Neuronal stem cell (in vitro differentiated cells): ENCODE data around the gene OSBPL6.

Experiments
- DNase-seq: peaks from one replicate; pipeline ENCODE4 v3.0.0-alpha.2; 2013; ENCODE audit warnings: low spot score
- H2AFZ ChIP-seq: one replicate; pipeline ENCODE4 v1.6.1; 2013; ENCODE audit warnings: mild to moderate bottlenecking, low read length, inconsistent platforms
- H2AK5ac ChIP-seq: 2 replicates; pipeline ENCODE4 v1.6.1; 2013; ENCODE audit warnings: low read depth, mild to moderate bottlenecking, inconsistent platforms, low read length, moderate library complexity, mixed read lengths
- H2BK120ac ChIP-seq: 2 replicates; pipeline ENCODE4 v1.6.1; 2013; ENCODE audit warnings: low read depth, mild to moderate bottlenecking, inconsistent platforms, low read length, moderate library complexity, mixed read lengths
- H2BK12ac ChIP-seq: one replicate; pipeline ENCODE4 v1.6.1; 2013; ENCODE audit warnings: low read length, inconsistent platforms
- H2BK15ac ChIP-seq: 2 replicates; pipeline ENCODE4 v1.6.1; 2013; ENCODE audit warnings: mild to moderate bottlenecking, low read length, inconsistent platforms, mixed read lengths
- H2BK5ac ChIP-seq: one replicate; pipeline ENCODE4 v1.6.1; 2013; ENCODE audit warnings: inconsistent platforms, mild to moderate bottlenecking, low read length, moderate library complexity
- H3K14ac ChIP-seq: one replicate; pipeline ENCODE4 v1.6.1; 2013; ENCODE audit warnings: low read length, inconsistent platforms
- H3K18ac ChIP-seq: 2 replicates; pipeline ENCODE4 v1.6.1; 2013; ENCODE audit warnings: low read length, inconsistent platforms
- H3K23ac ChIP-seq: 2 replicates; pipeline ENCODE4 v1.6.1; 2013; ENCODE audit warnings: low read depth, mild to moderate bottlenecking, mixed read lengths, low read length, inconsistent platforms; ENCODE audit not compliant: poor library complexity
- H3K27ac ChIP-seq: replicated peaks from 3 replicates; pipeline ENCODE4 v1.5.1; 2013; ENCODE audit warnings: low read length, inconsistent platforms
- H3K27me3 ChIP-seq, 3 experiments: 2 replicates each; pipeline ENCODE4 v1.6.1; 2013; ENCODE audit warnings: low read length in 3 of 3, mild to moderate bottlenecking in 2 of 3, inconsistent platforms in 1 of 3, low read depth in 1 of 3, mixed read lengths in 1 of 3, moderate library complexity in 1 of 3; ENCODE audit not compliant: control insufficient read depth in 3 of 3, insufficient read depth in 3 of 3
- H3K36me3 ChIP-seq, 2 donors: replicated peaks in 1 of 2; 2 replicates each; pipeline ENCODE4 v1.6.1; 2013; ENCODE audit warnings: low read length in 2 of 2; ENCODE audit not compliant: control insufficient read depth in 2 of 2, insufficient read depth in 2 of 2
- H3K4ac ChIP-seq: 2 replicates; pipeline ENCODE4 v1.6.1; 2013; ENCODE audit warnings: inconsistent platforms, mild to moderate bottlenecking, low read length, moderate library complexity
- H3K4me1 ChIP-seq, 2 donors: 1 replicate in 1 of 2; 2 replicates in 1 of 2; pipeline ENCODE4 v1.6.1; 2013; ENCODE audit warnings: low read length in 2 of 2, low read depth in 1 of 2; ENCODE audit not compliant: control insufficient read depth in 2 of 2, insufficient read depth in 1 of 2
- H3K4me2 ChIP-seq: one replicate; pipeline ENCODE4 v1.6.1; 2013; ENCODE audit warnings: mild to moderate bottlenecking, low read length, inconsistent platforms; ENCODE audit not compliant: insufficient read depth, poor library complexity, severe bottlenecking
- H3K4me3 ChIP-seq, 2 donors: 2 replicates each; pipeline ENCODE4 v1.5.1; 2013; ENCODE audit warnings: low read length in 2 of 2, mild to moderate bottlenecking in 2 of 2, inconsistent platforms in 1 of 2, moderate library complexity in 1 of 2
- H3K79me1 ChIP-seq: one replicate; pipeline ENCODE4 v1.6.1; 2013; ENCODE audit warnings: low read depth, mild to moderate bottlenecking, inconsistent platforms, low read length, moderate library complexity
- H3K9ac ChIP-seq: one replicate; pipeline ENCODE4 v1.6.1; 2013; ENCODE audit warnings: mild to moderate bottlenecking, low read depth, low read length, inconsistent platforms; ENCODE audit not compliant: poor library complexity
- H3K9me3 ChIP-seq, 2 donors: replicated peaks in 1 of 2; 2 replicates each; pipeline versions ENCODE3 to v1.6.1; 2013; ENCODE audit warnings: low read length in 2 of 2, mild to moderate bottlenecking in 2 of 2, inconsistent platforms in 1 of 2, low read depth in 1 of 2, mixed read lengths in 1 of 2, moderate library complexity in 1 of 2; ENCODE audit not compliant: control insufficient read depth in 2 of 2, insufficient read depth in 1 of 2
- H4K8ac ChIP-seq: one replicate; pipeline ENCODE4 v1.6.1; 2013; ENCODE audit warnings: low read depth, mild to moderate bottlenecking, inconsistent platforms, low read length, moderate library complexity
- H4K91ac ChIP-seq: one replicate; pipeline ENCODE4 v1.6.1; 2013; ENCODE audit warnings: low read length, low read depth, mild to moderate bottlenecking, inconsistent platforms; ENCODE audit not compliant: poor library complexity
- WGBS, 2 donors: extraction: QIAGEN DNeasy Blood & Tissue Kit; methylation state at CpG; one replicate each; pipeline ENCODE4 v1.1.7; 2013; ENCODE audit warnings: missing lambda C conversion rate in 2 of 2, mixed read lengths in 1 of 2; ENCODE audit not compliant: insufficient read length in 2 of 2, insufficient replicate concordance in 1 of 2; ENCODE audit errors: extremely low coverage in 2 of 2; 5-methylcytosine and 5-hydroxymethylcytosine counted together

The OSBPL6 gene

DNA sequence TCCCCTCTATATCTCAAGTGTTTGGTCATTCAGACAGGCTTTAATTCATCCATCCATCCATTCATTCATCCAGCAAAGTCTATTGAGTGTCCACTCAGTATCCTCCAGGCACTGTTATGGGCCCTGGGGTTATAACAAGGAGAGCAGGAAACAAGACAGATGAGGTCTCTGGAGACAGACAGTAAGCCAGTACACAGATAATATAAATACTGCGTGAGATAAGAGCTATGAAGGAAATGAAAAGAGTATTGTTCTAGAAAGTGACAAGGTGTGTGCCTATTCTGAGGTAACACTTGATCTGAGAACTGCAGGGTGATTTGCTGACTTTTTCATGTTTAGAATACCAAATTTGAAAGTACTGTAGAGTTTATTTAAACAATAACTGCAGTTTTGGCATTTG lies 98.3 kb downstream of the OSBPL6 start:
- H3K9ac ChIP-seq, result no peak overlapping the region
- no peak overlapping the region for H2AK5ac ChIP-seq
- H3K4ac ChIP-seq, result no peak overlapping the region
- no peak for DNase-seq
- H4K8ac ChIP-seq, result no peak overlapping the region
- H3K4me1 ChIP-seq, result no peaks in the 10 kb centered on the region
- no peaks in the 10 kb centered on the region for H3K27me3 ChIP-seq
- no peak overlapping the region for H3K4me2 ChIP-seq
- no peak overlapping the region for H4K91ac ChIP-seq
- no peak overlapping the region for H3K14ac ChIP-seq
- no peak overlapping the region for H2BK5ac ChIP-seq
- no peak overlapping the region for H3K23ac ChIP-seq
- H3K27ac ChIP-seq, result no peak overlapping the region
- no peak overlapping the region for H2AFZ ChIP-seq
- H3K4me3 ChIP-seq, result no peak overlapping the region
- H2BK120ac ChIP-seq, result no peak overlapping the region
- H2BK15ac ChIP-seq, result no peak overlapping the region
- no peak overlapping the region for H3K18ac ChIP-seq
- H3K9me3 ChIP-seq, result peaks cover 0 to 8% of the 10 kb centered on the region in 2 donors
- no peaks in the 10 kb centered on the region for H3K36me3 ChIP-seq
- WGBS, 2 donors, result no CpG with 5 or more reads among the region's 1 CpG
- no peaks in the 10 kb centered on the region for H3K79me1 ChIP-seq
- H2BK12ac ChIP-seq, result no peak overlapping the region

DNA sequence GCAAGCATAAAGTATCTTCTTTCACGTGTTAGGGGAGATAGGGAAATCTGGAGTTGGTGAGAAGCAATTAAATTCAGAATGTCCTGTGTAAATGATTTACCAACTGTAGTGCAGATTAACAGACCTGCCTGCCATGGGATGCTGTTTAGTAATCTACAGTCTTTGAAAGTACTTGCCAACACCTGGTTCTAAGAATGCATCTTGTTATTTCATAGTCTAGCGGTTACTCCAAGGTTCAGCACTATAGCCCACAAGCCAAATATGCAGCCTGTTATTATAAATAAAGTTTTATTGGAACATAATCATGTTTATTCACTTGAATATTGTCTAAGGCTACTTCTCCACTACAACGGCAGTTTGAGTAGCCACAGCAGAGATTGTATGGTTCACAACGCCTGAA lies 100.8 kb downstream of the OSBPL6 start:
- no peaks in the 10 kb centered on the region for H3K79me1 ChIP-seq

DNA sequence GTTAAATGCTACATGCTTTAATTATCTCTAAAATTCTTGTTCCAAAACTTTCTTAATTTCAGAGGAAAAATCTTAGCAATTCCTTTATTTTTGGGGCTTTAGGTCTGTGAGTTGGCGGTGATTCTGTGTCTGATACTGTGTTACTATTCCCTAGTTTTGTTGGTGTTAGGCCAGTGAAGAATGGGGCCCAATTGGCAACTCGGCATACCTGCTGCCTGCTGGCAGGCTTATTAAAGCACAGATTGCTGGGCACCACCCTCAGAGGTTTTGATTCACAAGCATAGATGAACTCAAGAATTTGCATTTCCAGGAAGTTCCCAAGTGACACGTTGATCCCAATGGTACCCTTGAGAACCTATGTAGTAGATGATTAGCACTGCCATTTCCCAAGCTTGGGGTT lies 101.6 kb downstream of the OSBPL6 start:
- H3K14ac ChIP-seq, result no peak overlapping the region
- H3K18ac ChIP-seq, result no peak overlapping the region
- H3K9ac ChIP-seq, result no peak overlapping the region
- no peak overlapping the region for H3K27ac ChIP-seq
- no peak overlapping the region for H2AK5ac ChIP-seq
- H3K4me1 ChIP-seq, result no peaks in the 10 kb centered on the region
- no peak overlapping the region for H2BK5ac ChIP-seq
- no peak overlapping the region for H3K4me3 ChIP-seq
- H2BK15ac ChIP-seq, result no peak overlapping the region
- H4K8ac ChIP-seq, result no peak overlapping the region
- no peak overlapping the region for H2BK120ac ChIP-seq
- DNase-seq, result no peak
- no peak overlapping the region for H2BK12ac ChIP-seq
- no peaks in the 10 kb centered on the region for H3K36me3 ChIP-seq
- no CpG with 5 or more reads among the region's 3 CpGs for WGBS, 2 donors
- no peaks in the 10 kb centered on the region for H3K79me1 ChIP-seq
- no peaks in the 10 kb centered on the region for H3K9me3 ChIP-seq
- no peak overlapping the region for H3K4ac ChIP-seq
- H3K23ac ChIP-seq, result no peak overlapping the region
- H4K91ac ChIP-seq, result no peak overlapping the region
- no peak overlapping the region for H3K4me2 ChIP-seq
- H2AFZ ChIP-seq, result no peak overlapping the region
- no peaks in the 10 kb centered on the region for H3K27me3 ChIP-seq

More for the DNA sequence above, 100.8 kb downstream of the OSBPL6 start:
- Histone ChIP-seq H2BK15ac (no peak overlapping the region), H2BK5ac (no peak overlapping the region), H3K9ac (no peak overlapping the region), H2AFZ (no peak overlapping the region), H3K4me3 (no peak overlapping the region), H3K4me2 (no peak overlapping the region), H3K23ac (no peak overlapping the region), H3K27ac (no peak overlapping the region), H2AK5ac (no peak overlapping the region), H3K18ac (no peak overlapping the region), H3K4me1 (no peaks in the 10 kb centered on the region), H3K36me3 (no peaks in the 10 kb centered on the region), H4K91ac (no peak overlapping the region), H3K9me3 (peaks cover 0 to 4% of the 10 kb centered on the region in 2 donors), H3K4ac (no peak overlapping the region), H4K8ac (no peak overlapping the region), H2BK120ac (no peak overlapping the region), H2BK12ac (no peak overlapping the region), H3K27me3 (no peaks in the 10 kb centered on the region), H3K14ac (no peak overlapping the region)
- DNase-seq, result no peak
- WGBS, 2 donors, result no CpG with 5 or more reads among the region's 4 CpGs

DNA sequence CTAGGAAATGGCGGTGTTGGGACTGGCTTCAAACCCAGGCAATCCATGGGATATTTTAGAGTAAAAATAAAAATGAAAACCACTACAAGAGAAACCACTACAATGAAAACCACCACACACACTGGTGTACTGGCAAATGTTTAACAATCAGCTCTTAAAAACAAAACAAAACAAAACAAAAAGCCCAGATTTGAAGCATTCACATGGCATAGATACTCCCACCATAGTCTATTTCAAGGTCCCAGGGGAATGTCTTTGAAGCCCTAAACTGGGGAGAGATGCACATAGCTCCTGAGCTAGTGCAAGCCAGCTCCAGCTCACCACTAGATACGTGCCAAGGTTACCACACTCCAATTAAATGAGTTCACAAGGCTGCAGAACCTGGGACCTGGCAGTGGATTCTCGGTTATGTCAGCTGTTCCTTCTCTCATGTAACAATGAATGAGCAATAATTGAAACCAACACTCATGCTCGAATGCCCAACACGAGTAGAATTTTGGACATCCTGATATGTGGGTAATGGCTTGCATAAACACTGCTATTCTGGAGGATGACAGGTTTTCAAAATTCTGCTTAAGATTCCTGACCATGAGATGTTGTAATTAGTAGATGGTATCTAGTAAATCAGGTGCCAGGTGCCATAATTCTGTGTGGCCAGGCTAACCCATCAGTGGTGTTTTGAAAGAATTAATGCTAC lies 102.2 kb downstream of the OSBPL6 start:
- Histone ChIP-seq H3K36me3 (no peaks in the 10 kb centered on the region), H3K79me1 (no peaks in the 10 kb centered on the region), H3K27ac (no peak overlapping the region), H3K4ac (no peak overlapping the region), H2AK5ac (no peak overlapping the region), H2BK15ac (no peak overlapping the region), H4K91ac (no peak overlapping the region), H3K23ac (no peak overlapping the region), H2BK120ac (no peak overlapping the region), H3K9ac (no peak overlapping the region), H2BK5ac (no peak overlapping the region), H3K4me1 (no peaks in the 10 kb centered on the region), H2BK12ac (no peak overlapping the region), H3K9me3 (no peaks in the 10 kb centered on the region), H4K8ac (no peak overlapping the region), H2AFZ (no peak overlapping the region), H3K18ac (no peak overlapping the region), H3K4me2 (no peak overlapping the region), H3K4me3 (no peak overlapping the region), H3K27me3 (no peaks in the 10 kb centered on the region), H3K14ac (no peak overlapping the region)
- DNase-seq, result no peak
- no CpG with 5 or more reads among the region's 5 CpGs for WGBS, 2 donors
